ENCODE data around the gene SGPP2.
A peak's percentile ranks its signal among the peaks of the same experiment; 100 is the strongest.
"Not testable (repeated sequence)": the region's sequence is repeated elsewhere in the genome, so short reads cannot be mapped to it uniquely, and the experiment has no call there.

SGPP2 gene

DNA sequence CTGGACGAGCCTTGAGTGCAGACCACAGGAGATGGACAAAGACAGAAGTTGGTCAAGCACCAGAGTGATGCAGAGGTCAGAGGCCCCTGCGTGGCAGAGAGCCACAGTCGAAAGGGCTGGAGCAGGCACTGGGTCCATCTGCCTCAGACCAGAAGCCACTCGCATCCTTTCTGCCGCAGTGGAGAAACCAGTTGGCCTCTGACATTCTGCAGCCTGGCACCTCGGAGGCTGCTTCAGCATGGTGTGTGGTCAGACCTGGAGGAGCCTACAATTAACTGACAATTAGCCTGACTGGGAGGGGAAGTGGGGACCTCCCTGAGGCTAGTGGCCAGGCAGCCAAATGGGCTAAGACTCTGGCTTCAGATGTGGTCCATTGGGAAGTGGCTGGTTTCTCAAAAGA, 111.1 kb downstream of the SGPP2 start:
- no peak for DNase-seq

DNA sequence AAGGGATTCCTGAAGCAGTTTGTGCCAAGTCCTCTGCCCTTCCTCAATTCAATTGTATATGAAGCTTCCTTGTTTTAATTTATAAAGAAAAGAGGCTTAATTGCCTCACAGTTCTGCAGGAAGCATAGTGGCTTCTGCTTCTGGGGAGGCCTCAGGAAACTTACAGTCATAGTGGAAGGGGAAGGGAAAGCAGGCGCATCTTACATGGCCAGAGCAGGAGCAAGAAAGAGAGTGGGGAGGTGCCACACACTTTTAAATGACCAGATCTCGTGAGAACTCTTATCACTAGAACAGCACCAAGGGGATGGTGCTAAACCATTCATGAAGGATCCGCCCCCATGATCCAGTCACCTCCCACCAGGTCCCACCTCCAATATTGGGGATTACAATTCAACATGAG, 114.2 kb downstream of the SGPP2 start:
- DNase-seq, result no peak

DNA sequence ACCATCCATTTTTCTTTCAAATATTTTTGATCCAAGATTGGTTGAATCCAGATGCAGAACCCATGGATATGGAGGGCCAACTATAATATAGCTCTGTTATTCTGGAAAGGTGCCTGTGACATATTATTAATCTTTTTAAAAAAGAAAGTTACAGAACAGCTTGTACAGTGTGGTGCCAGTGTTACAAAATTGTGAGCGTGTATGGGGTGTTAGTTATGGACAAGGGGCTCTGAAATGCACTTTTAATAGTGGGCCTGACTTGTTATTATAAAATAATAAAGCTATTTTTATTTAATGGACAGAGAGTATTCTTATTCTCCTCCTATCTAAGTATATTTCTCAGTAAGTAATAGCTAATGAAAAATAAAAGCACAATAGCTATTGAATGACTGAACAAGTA, 120.3 kb downstream of the SGPP2 start:
- no peak for DNase-seq

DNA sequence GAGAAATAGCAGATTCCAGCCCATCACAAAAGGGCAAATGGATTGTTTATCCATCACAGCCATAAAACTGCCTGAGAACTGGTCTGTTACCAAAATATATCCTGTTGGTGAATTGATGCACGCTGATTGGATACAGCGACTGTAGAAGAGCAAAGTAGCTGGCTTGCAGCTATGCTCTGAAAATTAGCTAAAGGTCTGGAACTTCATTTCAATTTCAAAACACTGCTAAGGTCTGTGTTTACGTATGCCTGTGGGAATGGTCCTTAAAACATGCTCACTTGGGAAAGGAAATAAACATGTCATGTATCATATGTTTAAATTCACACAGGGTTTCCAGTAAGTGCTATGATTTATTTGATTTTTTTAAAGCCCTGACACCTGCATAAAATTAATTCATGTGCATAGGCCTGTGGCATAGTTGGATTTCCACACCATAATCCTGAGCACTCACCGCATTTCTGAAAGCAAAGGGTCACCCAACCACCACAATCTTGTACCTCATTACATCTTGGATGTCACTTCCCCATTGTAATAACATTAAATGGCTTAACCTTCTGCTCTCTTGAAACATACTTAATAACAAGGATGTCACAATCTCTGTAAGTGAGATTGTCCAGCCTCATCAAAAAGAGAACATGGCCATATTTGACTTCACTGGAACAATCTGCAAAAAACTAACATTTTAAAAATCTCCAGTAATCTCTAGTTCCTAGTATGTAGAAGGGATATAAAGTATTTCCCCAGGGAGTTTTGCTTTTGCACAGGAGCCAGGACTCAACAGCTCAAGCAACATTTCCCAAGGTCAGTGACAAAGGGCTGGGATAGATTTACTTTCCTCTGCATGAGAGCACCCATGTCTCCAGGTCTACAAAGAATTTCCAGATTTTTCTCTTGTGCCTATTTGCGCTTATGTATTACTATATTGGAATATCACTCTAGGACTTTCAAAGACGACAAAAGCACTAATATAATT, 121.8 kb downstream of the SGPP2 start:
- no peak for DNase-seq

DNA sequence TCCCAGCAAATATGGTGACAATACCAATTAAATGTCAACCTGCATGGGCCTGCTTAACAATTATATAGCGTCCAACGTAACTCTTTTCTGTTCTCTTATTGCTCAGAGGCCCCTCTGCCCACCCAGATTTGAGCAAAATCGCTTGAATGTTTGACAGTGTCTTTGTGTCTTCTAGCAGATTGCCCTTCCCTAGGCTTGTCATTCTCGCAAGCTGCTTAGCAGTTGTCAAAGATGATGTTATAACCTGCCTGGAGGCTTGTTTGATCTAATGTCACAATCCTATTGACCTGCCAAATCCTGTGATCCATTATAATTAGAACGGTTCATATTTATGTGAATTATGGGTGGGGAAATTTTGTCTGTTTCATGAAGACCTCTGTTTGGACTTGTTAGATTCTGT, 122.7 kb downstream of the SGPP2 start:
- DNase-seq, result no peak

DNA sequence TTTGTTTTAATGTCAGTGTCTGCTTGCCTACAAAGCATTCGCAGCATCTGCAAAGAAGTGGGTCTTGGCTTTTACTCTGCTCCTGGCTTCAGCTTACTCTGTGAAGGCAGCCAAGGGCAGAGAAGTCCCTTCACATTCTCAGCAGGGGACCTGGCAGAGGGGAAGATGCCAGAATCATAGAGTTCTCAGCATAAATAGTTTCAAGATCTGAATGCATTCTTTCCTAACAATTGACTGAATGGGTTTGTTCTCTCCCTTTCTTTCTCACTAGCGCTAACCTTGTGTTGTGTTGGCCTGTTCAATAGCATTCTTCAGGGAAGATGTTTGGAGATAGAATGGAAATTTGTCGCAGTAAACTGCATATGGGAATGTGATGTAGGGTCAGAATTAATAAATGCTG, 124.6 kb downstream of the SGPP2 start:
- DNase-seq, result no peak

DNA sequence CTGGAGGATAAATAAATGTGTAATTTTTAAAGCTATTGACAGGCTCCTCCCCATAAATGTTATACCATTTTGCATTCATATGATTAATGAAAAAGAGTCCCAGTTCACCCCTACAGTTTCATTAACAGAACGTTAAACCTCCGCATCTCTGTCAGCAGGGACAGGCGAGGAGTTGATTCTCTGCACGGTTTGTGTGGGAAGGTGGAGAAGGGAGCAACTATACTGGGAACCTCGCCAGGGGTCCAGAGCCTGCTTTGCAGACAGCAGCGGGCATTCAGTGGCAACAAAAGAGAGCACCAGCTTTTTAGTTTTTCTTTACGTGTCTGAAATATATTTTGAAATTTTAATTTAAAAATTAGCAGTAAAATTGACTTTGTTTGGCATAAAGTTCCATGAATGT, 130.2 kb downstream of the SGPP2 start:
- DNase-seq, result no peak

DNA sequence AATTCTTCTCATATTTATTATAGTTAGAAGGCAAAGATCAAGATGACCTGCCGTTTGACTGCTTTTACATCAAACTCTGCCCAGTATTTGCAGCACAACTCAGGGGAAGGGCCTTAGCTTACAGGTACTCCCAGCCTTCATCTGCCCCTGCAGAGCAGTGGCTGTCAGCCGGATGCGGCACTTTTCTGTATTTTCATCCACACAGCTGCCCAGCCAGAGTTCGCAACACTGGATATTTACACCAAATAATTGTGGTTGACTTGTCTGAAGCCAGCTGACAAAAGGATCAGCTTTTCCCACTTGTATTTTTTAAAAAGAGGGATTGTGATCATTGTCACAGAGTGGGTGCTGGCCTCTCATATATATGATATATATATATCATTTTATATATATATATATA, 136.8 kb downstream of the SGPP2 start:
- DNase-seq, result no peak

DNA sequence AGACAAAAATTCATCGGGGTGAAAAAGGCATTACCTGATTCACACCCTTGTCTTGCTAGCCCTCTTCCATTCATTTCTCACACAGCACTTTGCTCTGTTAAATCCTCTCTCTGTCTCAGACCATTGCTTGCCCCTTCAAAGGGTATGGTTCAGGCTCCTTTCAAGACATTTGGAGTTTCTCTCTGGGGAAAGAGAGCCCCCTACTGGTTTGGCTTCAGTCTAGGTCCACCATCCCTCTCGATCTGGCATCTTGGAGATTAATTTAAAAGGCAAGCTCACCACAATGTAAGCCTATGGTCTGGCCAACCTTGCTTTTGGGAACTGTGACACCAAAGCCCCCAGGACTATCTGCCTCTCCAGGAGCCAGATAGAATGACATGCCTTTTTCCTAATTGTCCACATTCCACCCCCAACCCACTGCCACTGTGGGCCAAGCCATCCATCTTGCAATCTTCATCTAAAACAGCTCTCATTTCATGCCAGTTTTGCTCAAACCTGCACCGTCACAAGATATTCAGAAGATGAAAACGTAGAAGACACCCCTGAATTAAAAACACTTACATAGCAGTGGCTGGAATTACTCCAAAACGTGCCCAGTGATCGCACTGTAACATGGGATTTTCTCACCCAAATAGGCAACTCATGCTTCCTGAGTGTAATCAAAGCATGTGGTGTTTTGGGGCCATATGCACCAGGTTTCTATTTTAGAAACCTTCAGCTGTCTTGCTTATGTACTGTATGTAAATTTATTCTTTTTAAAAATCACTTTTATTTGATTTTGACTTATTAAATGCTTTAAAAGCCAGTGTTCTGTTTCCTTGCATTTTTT, 137.7 kb downstream of the SGPP2 start:
- DNase-seq, result peak; percentile 28

DNA sequence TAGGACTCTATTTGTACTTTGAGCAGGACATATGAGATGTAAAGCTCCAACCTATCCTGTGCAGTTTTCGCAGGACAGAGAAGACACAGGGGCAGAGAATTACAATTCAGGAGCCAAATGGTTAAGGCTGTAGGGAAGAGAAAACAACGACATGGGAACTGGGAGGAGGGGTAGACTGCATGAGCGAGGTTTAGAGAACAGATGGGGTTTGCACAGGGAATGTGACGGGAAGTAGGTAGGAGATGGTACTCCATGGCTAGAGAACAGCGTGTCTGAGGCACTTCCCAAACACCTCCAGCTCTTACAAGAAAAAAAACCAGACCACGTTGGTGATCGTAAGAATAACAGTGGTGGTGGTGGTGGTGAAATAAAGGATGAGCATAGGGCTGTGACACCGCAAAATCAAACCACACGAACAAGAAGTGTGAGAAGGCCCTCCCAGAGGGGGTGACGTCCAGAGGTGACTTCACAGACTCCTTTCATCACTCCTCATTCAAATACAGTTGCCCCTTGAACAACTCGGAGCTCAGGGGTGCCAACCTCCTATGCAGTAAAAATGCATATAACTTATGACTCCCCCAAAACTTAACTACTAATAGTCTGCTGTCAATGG, 138.9 kb downstream of the SGPP2 start:
- no peak for DNase-seq

DNA sequence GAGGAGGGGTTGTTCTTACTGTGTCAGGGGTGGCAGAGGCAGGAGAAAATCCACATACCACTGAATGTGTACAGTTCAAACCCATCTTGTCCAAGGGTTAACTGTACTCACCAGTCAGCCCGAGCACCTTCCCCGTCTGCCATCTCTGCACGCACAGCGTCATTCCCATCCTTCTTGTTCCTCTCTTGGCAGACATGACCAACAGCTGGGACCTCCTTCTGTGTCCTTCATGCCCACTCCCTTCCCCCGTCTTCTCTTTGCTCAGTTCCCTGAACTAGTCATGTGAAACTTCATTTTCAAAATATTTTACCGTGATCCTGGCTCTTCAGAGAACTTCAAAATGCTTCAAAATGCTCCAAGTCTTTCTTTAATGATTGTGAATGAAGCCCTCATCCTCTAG, 139.6 kb downstream of the SGPP2 start:
- no peak for DNase-seq

DNA sequence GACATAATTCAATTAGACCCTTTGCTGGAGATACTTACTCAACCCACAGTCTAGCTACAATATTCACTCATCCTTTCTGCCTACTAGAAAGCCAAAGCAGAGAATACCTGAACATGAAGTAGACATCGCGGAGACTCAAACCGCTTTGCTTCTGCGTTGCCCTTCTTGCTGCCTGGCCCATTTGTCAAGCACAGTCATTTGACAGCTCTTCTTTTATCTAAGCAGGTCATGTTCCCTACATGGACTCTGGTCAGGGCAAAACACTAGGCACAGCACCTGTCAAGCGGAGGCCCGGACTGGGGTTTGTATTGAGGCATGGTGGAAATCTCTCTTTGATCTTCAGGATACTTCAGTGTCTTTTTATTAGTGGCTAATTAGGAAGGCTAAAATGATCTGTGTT, 141.9 kb downstream of the SGPP2 start:
- DNase-seq, result no peak

DNA sequence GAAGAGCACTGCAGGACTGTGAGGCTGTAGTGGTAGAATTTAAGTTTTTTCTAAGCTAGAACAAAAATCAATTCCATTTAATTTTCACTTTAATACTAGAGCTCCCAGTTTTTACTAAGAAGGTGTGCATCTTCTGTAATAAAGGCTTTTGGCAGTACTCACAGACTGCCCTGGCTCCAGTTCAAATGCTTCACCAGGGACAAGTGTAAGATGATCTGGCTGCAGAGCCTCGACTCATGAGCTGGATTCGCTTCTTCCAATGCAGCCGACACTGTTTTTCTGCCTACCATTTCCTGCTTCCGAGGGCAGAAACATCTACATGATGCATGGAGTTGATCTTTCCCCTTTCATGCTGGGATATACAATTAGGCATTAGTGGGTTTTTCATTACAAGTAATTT, 144.5 kb downstream of the SGPP2 start:
- no peak for DNase-seq

DNA sequence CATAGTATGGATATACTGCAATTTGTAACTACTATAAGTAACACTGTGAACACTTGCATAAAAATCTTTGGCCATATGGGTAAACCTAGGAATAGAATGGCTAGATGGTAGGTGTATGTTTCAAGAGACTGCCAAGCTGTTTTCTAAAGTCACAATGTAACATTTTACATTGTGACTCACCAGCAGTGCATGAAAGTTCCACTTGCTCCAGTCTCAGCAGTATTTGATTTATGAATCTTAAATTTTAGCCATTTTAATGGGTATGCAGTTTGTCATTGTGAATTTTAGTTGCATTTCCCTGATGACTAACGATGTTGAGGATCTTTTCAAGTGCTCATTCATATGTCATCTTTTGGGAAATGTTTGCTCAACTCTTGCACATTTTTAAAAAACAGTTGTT, 145.5 kb downstream of the SGPP2 start:
- no peak for DNase-seq

DNA sequence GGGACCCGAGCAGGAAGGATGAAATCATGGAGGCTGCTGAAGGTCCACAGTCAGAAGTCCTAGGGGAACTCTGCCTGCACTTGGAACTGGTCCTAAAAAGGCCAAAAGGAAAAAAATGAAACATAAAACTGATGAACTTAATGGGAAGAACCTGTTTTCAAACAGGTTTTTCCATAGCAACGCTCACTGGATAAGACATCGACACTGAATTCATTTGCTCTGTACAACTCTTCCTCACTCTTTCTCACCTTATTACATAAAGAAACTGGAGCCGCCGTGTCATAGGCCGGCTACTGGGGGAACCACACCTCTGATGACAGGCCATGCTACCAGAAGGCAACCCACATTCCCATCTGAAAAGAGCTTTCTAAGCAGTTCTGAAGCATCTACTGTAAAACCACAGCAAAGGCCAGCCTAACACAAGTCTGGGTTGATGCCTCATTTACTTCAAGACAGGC, 147.9 kb downstream of the SGPP2 start:
- peak; percentile 35 for DNase-seq

DNA sequence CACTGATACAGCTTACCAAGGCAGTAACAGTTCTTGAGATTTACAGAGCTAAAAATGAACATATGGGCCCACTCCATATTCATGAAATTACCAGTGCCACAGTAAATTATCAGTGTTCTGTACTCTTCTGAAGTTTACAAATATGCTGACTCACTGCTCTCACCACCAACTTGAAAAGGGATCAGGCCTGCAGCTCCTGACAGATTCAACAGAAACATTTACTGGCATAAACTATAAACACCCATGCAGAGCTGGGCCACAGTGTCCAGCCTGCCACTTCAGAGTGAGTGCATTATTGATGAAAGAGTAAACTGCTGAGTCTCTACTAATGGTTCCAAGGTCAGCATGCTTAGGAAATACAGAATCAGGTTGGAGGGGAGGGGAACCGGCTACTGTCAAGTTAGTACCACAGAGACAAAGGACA, 148.4 kb downstream of the SGPP2 start:
- peak; percentile 11 for DNase-seq

DNA sequence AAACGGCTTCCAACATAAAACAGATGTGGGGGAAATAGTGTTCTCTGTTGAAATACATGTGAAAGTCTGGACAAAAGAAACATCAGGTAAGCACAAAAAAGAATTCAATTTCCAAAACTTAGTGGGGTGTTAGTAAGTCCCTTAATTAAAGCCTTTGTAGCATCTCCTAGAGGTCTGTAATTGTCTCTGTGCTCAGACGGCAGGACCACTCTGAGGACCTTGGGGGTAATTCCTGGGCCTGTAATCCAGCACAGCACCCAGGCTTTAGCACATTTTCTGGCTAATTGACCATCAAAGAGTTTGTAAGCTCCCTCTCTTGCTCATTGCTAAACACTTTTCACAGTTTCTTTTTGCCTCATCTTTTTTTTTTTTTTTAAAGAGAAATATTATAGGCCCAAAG, 151.3 kb downstream of the SGPP2 start:
- no peak for DNase-seq

DNA sequence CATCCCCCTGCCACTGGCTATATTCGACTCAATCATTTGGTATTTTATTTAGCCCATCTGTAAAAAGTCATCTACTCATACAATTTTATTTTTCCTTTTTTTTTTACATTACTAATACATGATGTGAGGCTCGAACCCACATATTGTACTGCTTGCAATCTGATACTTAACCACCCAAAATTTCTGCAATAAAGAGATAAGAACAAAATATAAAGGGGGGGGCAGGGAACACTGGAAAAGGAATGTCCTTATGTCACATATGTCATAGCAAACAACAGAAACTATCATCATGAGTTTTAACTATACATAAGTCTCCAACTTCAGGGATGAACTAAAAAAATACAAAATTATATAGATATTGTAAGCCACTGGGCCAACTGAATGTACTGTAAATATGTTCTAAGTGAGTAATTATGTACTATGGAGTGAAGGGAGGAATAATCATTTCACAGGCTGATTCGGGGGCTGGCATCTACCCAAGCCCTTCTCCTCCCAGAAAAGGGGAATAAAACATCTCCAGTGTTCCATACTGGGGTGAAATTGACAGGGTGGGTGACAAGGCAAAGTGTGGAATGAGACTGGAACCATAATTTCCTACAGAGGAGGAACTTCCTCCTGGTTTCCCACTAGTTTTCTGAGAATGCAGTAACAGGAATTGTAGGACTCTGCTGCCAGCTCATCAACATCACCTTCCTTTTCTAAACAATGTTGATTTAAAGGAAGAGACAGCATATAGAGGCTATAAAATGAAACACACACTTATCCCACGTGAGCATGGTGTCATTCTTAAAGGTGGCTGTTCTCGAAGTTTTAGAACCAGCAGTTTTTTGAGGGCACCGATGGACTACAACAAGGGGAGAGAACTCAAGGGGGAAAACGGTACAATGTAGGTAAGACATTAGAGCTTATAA, 152.1 kb downstream of the SGPP2 start:
- DNase-seq, result no peak

DNA sequence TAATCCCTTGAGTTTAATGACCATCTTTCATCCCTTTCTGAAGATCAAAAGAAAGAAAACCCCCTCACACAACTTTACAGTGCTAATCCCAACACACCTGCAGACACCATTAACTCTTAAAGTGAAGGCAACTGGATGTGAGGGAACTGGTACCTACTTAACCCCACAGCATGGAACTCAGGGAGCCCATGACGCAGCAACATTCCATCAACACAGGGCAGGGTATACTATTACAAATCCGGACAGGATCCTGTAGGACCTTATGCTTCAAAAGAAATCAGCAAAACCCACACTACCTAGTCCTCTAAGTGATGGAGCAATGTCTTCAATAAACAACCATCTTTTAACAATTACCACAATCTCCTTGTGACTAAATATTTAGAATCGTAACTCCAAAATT, 153.0 kb downstream of the SGPP2 start:
- DNase-seq, result no peak

DNA sequence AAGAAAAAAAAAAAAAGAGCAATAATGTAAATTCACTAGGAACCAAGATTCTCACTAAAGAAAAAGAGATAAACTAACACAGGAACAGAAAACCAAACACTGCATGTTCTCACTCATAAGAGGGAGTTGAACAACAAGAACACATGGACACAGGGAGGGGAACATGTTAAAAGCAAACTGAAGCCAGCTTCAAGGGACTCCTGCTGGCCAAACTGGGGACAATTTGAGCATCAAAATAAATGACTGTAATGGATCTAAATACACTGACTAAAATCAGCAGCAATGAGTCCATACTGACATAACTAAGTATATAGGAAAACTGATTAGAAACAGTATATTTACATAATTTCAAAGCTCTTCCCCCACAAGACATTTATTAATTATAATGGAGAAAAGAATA, 158.6 kb downstream of the SGPP2 start:
- no peak for DNase-seq

DNA sequence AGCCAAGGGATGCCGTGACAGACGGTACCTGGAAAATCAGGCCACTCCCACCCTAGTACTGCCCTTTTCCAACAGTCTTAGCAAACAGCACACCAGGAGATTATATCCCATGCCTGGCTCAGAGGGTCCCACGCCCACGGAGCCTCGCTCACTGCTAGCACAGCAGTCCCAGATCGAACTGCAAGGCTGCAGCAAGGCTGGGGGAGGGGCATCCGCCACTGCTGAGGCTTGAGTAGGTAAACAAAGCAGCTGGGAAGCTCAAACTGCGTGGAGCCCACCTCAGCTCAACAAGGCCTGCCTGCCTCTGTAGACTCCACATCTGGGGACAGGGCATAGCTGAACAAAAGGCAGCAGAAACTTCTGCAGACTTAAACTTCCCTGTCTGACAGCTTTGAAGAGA, 160.2 kb downstream of the SGPP2 start:
- DNase-seq, result not testable (repeated sequence)

DNA sequence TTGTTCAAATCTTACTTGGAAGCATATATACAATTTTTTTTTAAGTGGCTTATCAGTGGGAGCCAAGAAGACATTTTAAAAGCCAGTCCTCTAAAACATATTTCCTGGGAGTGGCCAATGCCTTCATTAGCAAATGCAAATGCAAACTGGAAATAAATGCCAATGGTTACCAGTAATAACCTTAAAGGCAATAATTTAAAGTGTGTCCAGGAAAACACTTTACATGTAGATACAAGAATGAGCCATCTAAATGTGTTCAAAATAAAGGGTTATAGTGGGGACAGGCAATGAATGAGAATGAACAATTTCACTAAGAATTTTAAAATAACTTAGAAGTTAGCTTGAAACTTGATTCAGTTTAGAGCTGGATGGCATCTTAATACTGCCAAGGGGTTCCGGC, 167.3 kb downstream of the SGPP2 start:
- no peak for DNase-seq
